GM12891 (cell line): Measurements from ENCODE around the gene EFHD1.

Experiments used
- DNase-seq: peaks from one replicate; pipeline ENCODE4 v3.0.0; 2011; ENCODE audit warnings: low spot score; ENCODE audit not compliant: insufficient read length
- FAIRE-seq: peaks from 2 replicates; lab custom pipeline; 2011; peaks lifted over from hg19 to GRCh38; lab: Jason Lieb, UNC
- PAX5 ChIP-seq: IDR thresholded peaks from 2 replicates; pipeline ENCODE4 v1.6.1; 2011; ENCODE audit warnings: low read length, moderate library complexity, mild to moderate bottlenecking; ENCODE audit not compliant: insufficient read depth, severe bottlenecking
- POLR2A ChIP-seq: IDR thresholded peaks from 2 replicates; pipeline ENCODE4 v1.6.1; 2011; ENCODE audit warnings: low read depth, low read length, control low read depth
- POLR2AphosphoS5 ChIP-seq: IDR thresholded peaks from 2 replicates; pipeline ENCODE4 v1.6.1; 2011; ENCODE audit warnings: low read depth, low read length, control low read depth
- POU2F2 ChIP-seq: IDR thresholded peaks from 2 replicates; pipeline ENCODE4 v1.6.1; 2011; ENCODE audit warnings: low read depth, mild to moderate bottlenecking, control low read depth, low read length, moderate library complexity
- SPI1 ChIP-seq: IDR thresholded peaks from 2 replicates; pipeline ENCODE4 v1.6.1; 2011; ENCODE audit warnings: low read depth, low read length, control low read depth
- TAF1 ChIP-seq: IDR thresholded peaks from 2 replicates; pipeline ENCODE4 v1.6.1; 2011; ENCODE audit warnings: low read depth, low read length, control low read depth

The EFHD1 gene

DNA sequence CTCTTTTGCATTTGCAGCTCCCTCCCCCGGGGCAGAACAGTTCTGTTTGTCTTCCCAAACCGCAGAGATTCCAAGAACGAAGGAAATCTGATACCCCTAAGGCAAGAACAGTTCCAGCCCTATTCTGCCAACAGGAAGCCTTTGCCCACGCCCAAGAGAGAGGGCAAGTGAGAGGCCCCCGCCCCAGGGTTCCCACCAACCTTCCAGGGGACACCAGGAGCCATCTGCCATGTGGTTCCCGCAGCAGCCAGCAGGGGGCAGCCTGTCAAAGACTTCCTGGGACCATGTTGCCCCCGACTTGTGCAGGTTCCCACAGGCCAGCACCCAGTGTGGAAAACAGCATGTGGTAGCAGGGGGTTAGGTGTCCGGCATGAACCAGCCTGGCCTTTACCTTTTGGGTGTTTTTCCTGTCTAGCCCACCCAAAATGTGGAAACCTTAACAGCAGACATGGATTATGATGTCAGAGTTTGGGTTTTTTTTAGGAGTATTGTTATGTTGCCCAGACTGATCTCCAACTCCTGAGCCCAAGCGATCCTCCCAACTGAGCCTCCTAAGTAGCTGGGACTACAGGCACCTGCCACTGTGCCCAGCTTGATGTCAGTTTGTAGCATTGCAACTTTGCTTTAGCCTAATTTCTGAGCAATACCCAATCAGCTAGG, 21.7 kb upstream of the EFHD1 start:
- TF ChIP-seq POU2F2 = no peak
- TF ChIP-seq SPI1 = no peak
- no peak for TF ChIP-seq TAF1
- TF ChIP-seq PAX5 = no peak
- peak; percentile 52 for DNase-seq
- FAIRE-seq = peak; percentile 67

DNA sequence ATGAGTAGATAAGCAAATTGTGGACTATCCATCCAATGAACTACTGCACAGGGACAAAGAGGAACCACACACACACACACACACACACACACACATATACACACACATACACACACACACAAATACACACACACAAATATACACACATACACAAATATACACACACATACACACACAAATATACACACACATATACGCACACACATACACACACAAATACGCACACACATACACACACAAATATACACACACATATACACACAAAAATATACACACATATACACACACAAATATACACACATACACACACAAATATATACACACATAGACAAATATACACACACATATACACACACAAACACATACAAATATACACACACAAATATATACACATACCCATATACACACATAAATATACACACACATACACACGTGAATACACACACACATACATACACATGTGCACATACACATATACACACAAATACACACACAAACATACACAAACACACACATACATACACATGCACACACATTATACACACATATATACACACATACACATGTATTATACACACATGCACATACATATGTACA, 19.8 kb upstream of the EFHD1 start:
- TF ChIP-seq POU2F2 (no peak), POLR2A (no peak)
- FAIRE-seq (peak; percentile 62), DNase-seq (no peak)

DNA sequence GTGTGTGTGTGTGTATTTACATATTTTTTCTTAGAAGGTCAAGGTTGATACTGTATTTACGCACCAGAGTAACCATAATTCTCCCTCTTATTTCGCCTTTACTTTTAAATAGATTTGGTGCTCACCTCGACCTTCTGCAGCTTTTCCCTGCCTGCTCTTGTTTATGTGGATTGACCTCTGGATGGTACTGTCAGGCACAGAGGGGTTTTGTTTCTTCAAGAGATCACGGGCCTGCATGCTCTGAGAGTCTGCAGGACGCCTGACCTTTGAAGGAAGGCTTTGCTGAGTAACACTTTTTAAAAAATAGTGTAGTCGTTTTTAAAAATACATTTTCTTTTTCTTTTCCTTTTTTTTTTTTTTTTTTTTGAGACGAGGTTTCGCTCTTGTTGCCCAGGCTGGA, 18.1 kb upstream of the EFHD1 start:
- TF ChIP-seq POLR2A (no peak), POLR2AphosphoS5 (no peak), SPI1 (no peak), PAX5 (no peak), TAF1 (no peak), POU2F2 (no peak)
- DNase-seq = no peak
- FAIRE-seq = no peak

DNA sequence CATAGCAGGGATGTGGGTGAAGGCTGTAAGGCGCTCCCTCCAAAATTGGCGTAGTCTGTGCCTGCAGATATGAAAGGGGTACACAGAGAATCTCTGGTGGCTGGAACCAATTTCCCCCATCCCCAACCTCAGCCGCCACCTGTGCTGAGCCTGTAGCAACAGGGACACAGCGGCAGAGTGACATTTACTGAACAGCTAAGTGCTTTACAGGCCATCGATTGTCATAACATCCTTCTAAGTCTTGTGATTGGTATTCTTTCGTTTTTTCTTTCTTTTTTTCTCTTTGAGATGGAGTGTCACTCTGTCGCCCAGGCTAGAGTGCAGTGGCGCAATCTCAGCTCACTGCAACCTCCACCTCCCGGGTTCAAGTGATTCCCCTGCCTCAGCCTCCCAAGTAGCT, 12.2 kb upstream of the EFHD1 start:
- no peak for TF ChIP-seq SPI1
- TF ChIP-seq TAF1 = no peak
- no peak for FAIRE-seq
- DNase-seq = no peak

DNA sequence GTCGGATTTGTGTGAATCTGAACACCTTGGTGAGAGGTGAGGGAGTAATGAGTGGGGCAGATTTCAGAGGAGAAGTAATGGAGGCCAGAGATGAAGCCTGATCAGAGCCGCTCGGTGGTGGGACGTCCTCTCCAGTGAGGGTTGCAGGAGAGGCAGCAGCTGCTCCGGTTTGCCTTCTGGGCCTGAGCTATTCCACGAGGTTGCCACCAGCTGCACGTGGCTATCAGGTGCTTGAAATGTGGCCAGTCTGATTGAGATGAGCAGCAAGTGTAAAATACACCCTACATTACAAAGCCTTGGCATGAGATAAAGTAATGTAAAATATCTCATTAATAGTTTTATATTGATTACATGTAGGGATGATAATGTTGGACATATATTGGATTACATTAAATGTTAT, 10.8 kb upstream of the EFHD1 start:
- no peak for TF ChIP-seq PAX5
- TF ChIP-seq TAF1 = no peak
- TF ChIP-seq POLR2AphosphoS5 = no peak
- TF ChIP-seq SPI1 = no peak
- TF ChIP-seq POLR2A = no peak
- TF ChIP-seq POU2F2 = no peak
- DNase-seq (no peak), FAIRE-seq (no peak)

DNA sequence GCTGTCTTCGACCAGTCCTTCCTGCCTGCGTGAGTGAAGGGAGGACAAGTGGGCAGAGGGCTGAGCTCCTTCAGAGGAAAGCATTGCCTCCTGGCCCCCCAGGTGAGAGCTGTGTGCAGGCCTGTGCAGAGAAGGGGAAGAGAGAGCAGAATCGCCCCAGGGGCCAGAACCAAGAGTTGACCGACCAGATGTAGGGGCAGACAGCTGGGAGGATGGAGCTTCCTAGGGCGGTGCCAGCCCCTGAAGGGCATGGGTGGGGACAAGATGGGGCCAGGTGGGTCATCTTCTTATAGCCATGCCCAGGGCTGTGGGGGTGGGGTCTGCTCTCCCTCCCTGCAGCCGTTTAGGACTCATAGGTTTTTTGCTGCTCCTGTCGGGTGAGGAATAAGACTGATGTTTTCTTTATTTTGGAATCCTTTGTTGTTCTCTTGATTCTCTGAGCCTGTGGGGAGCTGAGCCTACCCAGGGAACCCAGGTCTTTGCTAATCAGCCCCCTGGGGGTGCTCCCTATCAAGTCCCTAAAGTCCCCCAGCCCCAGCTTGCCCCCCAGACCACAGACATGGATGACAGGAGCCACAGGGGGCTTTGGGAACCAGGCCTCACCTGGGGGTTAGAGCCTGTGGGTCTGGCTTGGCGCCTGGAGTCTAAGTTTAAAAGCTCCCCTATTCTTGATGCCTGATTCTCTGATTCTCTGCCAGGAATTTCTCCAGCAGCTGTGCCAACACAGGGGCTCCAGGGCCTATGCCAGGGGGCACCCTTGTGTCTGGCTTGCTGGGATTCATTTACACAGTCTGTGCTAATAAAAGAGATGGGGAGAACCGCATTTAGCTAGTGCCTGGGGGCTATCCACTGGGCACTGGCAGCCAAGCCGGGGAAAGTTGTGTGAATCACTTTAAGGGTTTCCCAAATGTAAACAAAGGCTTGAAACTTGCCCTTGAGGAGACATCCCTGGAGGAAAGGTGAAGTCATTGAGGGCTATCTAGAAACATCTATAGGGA, 9.3 kb upstream of the EFHD1 start:
- TF ChIP-seq POLR2AphosphoS5 (no peak), SPI1 (no peak), POU2F2 (no peak), POLR2A (no peak), TAF1 (no peak), PAX5 (no peak)
- no peak for FAIRE-seq
- DNase-seq = no peak

DNA sequence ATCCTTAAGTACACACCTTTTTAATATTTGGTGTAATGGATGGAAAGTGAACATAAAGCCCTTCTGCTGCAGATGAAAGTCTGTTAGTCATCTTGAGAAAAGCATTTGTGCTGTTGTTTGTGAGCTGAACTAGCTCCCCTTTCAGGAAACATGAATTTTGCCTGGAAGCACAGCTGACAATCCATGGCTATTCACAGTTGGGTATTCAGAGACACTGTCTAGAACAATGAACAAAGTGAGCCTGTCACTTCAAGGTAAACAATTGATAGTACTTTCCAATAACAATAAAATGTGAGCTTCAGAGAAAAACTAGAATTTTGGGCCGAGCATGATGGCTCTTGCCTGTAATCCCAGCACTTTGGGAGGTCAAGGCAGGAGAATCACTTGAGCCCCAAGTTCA, 6.8 kb upstream of the EFHD1 start:
- DNase-seq (no peak), FAIRE-seq (no peak)
- TF ChIP-seq POLR2A (no peak), TAF1 (no peak)

DNA sequence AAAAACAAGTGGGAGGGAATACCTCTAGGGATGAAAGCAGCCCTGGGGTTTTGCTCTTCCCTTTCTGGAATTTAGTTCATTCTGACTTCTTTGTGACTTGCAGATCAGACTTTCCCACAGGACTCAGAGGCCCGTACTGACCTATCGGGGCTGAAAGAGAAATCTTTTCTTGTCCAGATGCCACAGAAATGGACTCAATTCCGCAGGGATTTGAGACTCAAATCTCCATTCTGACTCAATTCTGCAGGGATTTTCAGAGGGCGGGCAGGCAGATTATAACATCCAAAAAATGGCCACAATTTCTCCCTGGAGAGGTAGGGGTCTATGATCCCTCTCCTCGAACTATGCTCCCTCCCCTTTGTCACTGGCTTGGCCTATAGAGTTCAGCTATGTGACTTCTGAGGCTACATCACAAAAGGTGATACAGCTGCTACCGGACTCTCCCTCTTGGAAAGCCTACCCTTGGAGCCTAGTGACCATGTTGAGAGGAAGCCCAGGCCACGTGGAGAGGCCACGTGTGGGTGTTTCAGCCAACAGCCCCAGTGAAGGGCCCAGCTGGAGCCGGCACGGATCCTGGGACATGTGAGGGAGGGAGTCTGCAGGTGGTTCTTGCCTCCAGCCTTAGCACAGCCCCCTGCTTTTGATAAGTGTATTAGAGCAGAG, 4.8 kb upstream of the EFHD1 start:
- no peak for DNase-seq
- FAIRE-seq = no peak
- TF ChIP-seq POLR2A (no peak), POU2F2 (no peak), POLR2AphosphoS5 (no peak), TAF1 (no peak), PAX5 (no peak)

DNA sequence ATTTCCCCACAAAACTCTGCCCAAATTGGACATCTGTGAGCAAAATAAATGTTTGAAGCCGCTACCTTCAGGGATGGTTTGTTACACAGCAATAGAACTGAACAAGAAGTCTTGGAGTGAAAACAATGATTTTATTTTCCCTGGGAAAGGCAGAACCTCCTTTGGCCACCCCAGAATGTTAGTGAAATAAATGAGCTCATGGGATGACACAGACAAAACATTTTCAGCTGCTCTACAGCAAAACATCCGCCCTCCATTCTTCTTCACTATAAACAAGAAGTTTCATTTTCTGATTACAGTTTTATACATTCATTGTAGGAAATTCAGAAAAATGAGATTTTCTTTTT, 4.3 kb upstream of the EFHD1 start:
- no peak for DNase-seq
- no peak for TF ChIP-seq POU2F2
- no peak for TF ChIP-seq POLR2AphosphoS5
- no peak for TF ChIP-seq PAX5
- no peak for TF ChIP-seq POLR2A
- no peak for TF ChIP-seq SPI1
- FAIRE-seq = no peak
